ENCODE data around the gene LMO7. TPM values are rescaled to one million over a fixed set of nuclear protein-coding genes. Genes with fewer than 3 reads are reported as not detected.
A peak's percentile ranks its signal among the peaks of the same experiment; 100 is the strongest.

LMO7 gene
- total RNA-seq, 2 donors from 2014 or later: 118 to 193 TPM

DNA sequence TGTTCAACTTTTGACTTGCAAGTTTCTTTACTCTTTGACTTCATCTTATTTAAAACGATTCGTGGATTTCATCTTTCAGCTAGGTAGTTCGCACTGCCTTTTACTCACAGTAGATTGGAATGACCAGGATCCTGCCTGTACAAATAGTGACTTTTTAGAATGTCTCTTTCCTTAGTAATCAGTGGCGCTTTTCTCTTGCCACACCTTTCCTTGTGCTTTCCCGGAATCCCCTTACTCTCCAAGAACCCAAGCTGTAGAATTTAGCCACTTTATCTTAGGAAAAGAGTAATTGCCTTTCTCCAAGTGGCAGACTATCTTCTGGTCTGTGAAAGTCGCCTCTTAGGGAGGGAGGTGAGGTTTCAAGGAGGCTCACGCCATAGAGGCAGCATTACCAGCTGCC is 123.4 kb downstream of the LMO7 start:
- no peak for TF ChIP-seq CTCF (IDR thresholded peaks at IDR 0.05)
- no peak for DNase-seq
- Histone ChIP-seq H3K36me3 (no peaks in the 10 kb centered on the region), H3K9me3 (no peaks in the 10 kb centered on the region), H3K4me3 (no peak overlapping the region), H3K9ac (ENCODE audit: low read depth in 2 of 2, low read length in 2 of 2) (peak overlapping the region in 1 of 2 donors; percentile 60), H3K27ac (peak overlapping the region; percentile 80), H3K27me3 (no peaks in the 10 kb centered on the region), H3K4me1 (no peaks in the 10 kb centered on the region)
- intact Hi-C loops (cut with DNase I): no loop called here

DNA sequence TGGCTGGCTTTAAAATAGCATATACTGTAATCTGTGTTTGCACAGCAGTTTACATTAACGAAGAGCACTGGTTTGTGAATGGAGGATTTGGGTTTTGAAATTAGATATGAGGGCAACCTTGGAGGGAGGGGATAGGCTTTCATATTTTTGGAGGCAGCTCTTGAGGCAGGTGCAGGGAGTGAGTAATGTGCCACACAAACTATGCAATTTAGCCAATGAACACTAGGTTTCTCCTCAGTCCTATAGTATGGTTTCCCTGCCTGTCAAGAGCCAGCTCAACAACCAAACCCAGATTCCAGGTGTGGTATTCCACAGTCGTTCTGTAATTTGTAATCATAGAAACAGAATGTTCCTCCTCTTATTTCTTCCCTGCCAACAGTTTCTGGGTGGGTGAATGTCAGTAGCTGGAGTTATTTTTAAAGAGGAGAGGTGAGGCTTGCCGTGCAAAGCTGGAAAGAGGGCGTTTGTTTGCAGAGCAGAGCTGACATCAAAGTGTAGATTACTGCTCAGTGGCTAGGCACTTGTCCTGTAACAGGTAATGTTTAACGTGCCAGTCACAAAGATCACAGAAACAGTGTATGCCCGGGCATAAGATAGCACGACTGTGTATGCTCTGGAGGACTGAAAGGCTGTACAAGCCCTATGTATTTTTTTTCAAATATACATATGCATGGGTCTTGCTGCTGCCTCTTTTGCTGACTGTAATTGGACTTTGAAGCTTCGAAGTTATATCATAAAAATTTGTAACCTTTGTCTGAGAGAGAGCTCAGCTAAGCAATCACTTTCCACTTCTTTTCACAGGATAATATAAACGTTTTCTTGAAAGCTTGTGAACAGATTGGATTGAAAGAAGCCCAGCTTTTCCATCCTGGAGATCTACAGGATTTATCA is 124.2 kb downstream of the LMO7 start:
- Histone ChIP-seq H3K9me3 (no peaks in the 10 kb centered on the region), H3K9ac (ENCODE audit: low read depth in 2 of 2, low read length in 2 of 2) (peak overlapping the region in 1 of 2 donors; percentile 60), H3K4me3 (peak overlapping the region; percentile 30), H3K4me1 (no peaks in the 10 kb centered on the region), H3K27me3 (no peaks in the 10 kb centered on the region), H3K36me3 (no peaks in the 10 kb centered on the region), H3K27ac (peak overlapping the region; percentile 80)
- peak; percentile 81 for DNase-seq
- no peak for TF ChIP-seq CTCF (IDR thresholded peaks at IDR 0.05)
- intact Hi-C loops (cut with DNase I): loop anchor here (2.0 kb wide), 1 partner anchor 40 kb away; no protein-coding TSS in a partner anchor

- peak overlapping the region; percentile 37 to 78 for H3K9ac ChIP-seq (ENCODE audit: low read depth in 2 of 2, low read length in 2 of 2)
- DNase-seq: no peak
- TF ChIP-seq CTCF (IDR thresholded peaks at IDR 0.05): no peak
- no peaks in the 10 kb centered on the region for H3K9me3 ChIP-seq
- H3K4me3 ChIP-seq: peak overlapping the region; percentile 30
- peak overlapping the region; percentile 80 for H3K27ac ChIP-seq
- H3K4me1 ChIP-seq: no peaks in the 10 kb centered on the region
- H3K27me3 ChIP-seq: no peaks in the 10 kb centered on the region
- intact Hi-C loops (cut with DNase I): loop anchor here (2.0 kb wide), 1 partner anchor 39 kb away; no protein-coding TSS in a partner anchor
- H3K36me3 ChIP-seq: no peaks in the 10 kb centered on the region
Measured at GRCh38 chr13:75761369-75761768, 125.2 kb downstream of the LMO7 start.

DNA sequence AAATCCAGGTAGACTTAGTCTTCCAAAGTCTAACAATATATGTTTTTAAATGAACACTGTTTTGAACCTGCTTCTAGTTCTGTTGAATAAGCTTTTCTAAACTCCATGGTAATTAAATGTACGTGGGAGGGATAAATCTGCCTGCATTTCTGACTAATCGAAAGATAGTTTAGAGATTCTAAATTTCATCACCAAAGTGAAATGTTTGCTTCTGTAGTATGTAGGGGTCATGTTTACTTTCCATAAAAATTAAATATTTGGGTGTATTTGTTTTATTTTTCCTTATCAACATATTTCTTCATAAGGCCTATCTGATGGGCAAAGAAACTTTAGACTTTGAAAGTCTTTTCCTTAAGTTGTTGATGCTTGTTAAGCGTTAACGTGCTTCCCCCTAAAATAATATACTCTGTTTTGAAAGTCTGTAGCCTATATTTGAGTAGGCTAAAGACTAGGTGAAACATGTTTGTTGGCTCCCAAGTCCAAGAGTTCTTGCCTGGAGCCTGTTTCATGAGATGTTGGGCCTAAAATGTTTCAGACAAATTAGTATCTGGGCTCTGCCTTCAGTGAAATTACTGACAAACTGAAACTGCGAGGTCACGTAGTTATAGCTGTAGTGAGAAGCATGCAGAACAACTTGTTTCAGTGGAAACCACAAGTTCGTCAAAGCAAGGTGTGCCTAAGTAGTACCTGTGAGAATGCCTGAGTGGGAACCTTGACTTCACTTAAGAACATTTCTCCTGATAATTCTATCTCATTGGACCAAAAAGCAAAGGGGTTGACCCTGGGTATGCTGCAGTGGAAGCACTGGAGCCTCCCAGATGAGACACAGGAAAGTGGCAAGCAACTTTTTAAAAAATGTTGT is 126.2 kb downstream of the LMO7 start:
- intact Hi-C loops (cut with DNase I): no loop called here
- Histone ChIP-seq H3K27ac (peak overlapping the region; percentile 80), H3K4me1 (no peaks in the 10 kb centered on the region), H3K9ac (ENCODE audit: low read depth in 2 of 2, low read length in 2 of 2) (peak overlapping the region; percentile 28 to 78), H3K4me3 (peak overlapping the region; percentile 30), H3K9me3 (no peaks in the 10 kb centered on the region), H3K36me3 (no peaks in the 10 kb centered on the region), H3K27me3 (no peaks in the 10 kb centered on the region)
- DNase-seq: peak; percentile 36
- TF ChIP-seq CTCF (IDR thresholded peaks at IDR 0.05): no peak

GRCh38 chr13:75762955-75763354 is 126.8 kb downstream of the LMO7 start:
- Histone ChIP-seq H3K4me3 (peak overlapping the region; percentile 30), H3K9me3 (no peaks in the 10 kb centered on the region), H3K27ac (peak overlapping the region; percentile 80), H3K9ac (ENCODE audit: low read depth in 2 of 2, low read length in 2 of 2) (peak overlapping the region; percentile 28 to 78), H3K4me1 (no peaks in the 10 kb centered on the region), H3K36me3 (no peaks in the 10 kb centered on the region), H3K27me3 (no peaks in the 10 kb centered on the region)
- intact Hi-C loops (cut with DNase I): no loop called here
- TF ChIP-seq CTCF (IDR thresholded peaks at IDR 0.05): no peak
- DNase-seq: no peak

All from colonic mucosa (tissue), 4 donors.